GM18498 (cell line): ENCODE measurements around the gene NTMT1.

Experiments
- ATAC-seq: cut with Tn5 transposase; IDR thresholded peaks from one replicate; pipeline ENCODE4 v1.9.1; 2021; ENCODE audit warnings: mild to moderate bottlenecking, moderate library complexity; ENCODE audit not compliant: unreplicated experiment

The NTMT1 gene

GRCh38 chr9:129596541-129597331 lies 29.2 kb upstream of the NTMT1 start:
- ATAC-seq, result no peak

- no peak for ATAC-seq
Measured at GRCh38 chr9:129597355-129598088, 28.4 kb upstream of the NTMT1 start.

- no peak for ATAC-seq
Measured at GRCh38 chr9:129598089-129598596, 27.8 kb upstream of the NTMT1 start.

- ATAC-seq, result no peak
Measured at GRCh38 chr9:129601082-129601674, 24.8 kb upstream of the NTMT1 start.

GRCh38 chr9:129602598-129603415 lies 23.2 kb upstream of the NTMT1 start:
- ATAC-seq, result no peak

- no peak for ATAC-seq
Measured at GRCh38 chr9:129604056-129604765, 21.8 kb upstream of the NTMT1 start.

- no peak for ATAC-seq
Measured at GRCh38 chr9:129604766-129605163, 21.2 kb upstream of the NTMT1 start.

GRCh38 chr9:129606161-129607026 lies 19.6 kb upstream of the NTMT1 start:
- no peak for ATAC-seq

- ATAC-seq, result no peak
Measured at GRCh38 chr9:129607027-129607387, 19.0 kb upstream of the NTMT1 start.

GRCh38 chr9:129608561-129609481 lies 17.1 kb upstream of the NTMT1 start:
- no peak for ATAC-seq

GRCh38 chr9:129609486-129610212 lies 16.3 kb upstream of the NTMT1 start:
- ATAC-seq, result no peak

- ATAC-seq, result no peak
Measured at GRCh38 chr9:129610213-129610472, 15.8 kb upstream of the NTMT1 start.

GRCh38 chr9:129610473-129611306 lies 15.3 kb upstream of the NTMT1 start:
- peak; percentile 52 for ATAC-seq

- no peak for ATAC-seq
Measured at GRCh38 chr9:129611307-129611800, 14.6 kb upstream of the NTMT1 start.

- ATAC-seq, result no peak
Measured at GRCh38 chr9:129612123-129612522, 13.8 kb upstream of the NTMT1 start.

- no peak for ATAC-seq
Measured at GRCh38 chr9:129612815-129613519, 13.0 kb upstream of the NTMT1 start.
